Activated effector memory CD4-positive, alpha-beta T cell treated with anti-CD3 and anti-CD28 coated beads, Interleukin-2, amount 50 U/mL, for 16 hours (primary cell): Measurements from ENCODE around the gene LDHAL6B.
A peak's percentile ranks its signal among the peaks of the same experiment; 100 is the strongest.
"Not testable (repeated sequence)": the region's sequence is repeated elsewhere in the genome, so short reads cannot be mapped to it uniquely, and the experiment has no call there.

ENCODE experiments used
- DNase-seq: peaks from one replicate; pipeline ENCODE4 v3.0.0-alpha.2; 2020

The LDHAL6B gene

DNA sequence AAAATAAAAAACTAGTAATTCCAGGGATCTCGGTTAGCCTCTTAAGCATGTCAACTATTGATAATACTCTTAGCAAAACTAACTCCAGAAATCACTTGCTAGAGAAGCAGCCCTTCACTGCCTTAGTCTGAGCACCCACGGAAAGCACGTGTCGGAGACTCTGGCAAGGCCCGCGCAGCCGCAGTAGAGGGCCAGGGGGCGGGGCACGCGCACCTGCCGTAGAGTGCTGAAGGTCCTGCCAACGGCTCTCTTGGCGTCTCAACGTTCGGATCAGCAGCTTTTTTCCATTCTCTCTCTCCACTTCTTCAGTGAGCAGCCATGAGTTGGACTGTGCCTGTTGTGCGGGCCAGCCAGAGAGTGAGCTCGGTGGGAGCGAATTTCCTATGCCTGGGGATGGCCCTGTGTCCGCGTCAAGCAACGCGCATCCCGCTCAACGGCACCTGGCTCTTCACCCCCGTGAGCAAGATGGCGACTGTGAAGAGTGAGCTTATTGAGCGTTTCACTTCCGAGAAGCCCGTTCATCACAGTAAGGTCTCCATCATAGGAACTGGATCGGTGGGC, at the start of gene LDHAL6B:
LDHAL6B (plus strand) TSS at position 221 of the 561 bp plus-strand sequence; CDS start at position 319, 98 bp downstream.
- DNase-seq, result no peak

DNA sequence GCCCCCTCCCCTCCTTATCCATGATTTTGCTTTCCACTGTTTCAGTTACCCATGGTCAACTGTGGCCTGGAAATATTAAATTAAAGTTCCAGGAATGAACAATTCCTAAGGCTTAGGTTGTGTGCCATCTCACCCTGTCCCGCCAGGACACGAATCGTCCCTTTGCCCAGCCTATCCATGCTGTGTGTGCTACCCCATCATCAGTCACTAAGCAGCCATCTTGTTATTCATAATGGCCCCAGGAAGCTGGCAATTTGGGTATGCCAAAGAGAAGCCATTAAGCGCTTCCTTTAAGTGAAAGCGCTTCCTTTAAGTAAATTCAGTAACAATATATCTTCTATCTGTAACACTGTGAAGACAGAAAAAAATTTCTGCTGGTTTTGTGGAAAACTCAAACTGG, 49.2 kb upstream of the LDHAL6B start:
- no peak for DNase-seq

DNA sequence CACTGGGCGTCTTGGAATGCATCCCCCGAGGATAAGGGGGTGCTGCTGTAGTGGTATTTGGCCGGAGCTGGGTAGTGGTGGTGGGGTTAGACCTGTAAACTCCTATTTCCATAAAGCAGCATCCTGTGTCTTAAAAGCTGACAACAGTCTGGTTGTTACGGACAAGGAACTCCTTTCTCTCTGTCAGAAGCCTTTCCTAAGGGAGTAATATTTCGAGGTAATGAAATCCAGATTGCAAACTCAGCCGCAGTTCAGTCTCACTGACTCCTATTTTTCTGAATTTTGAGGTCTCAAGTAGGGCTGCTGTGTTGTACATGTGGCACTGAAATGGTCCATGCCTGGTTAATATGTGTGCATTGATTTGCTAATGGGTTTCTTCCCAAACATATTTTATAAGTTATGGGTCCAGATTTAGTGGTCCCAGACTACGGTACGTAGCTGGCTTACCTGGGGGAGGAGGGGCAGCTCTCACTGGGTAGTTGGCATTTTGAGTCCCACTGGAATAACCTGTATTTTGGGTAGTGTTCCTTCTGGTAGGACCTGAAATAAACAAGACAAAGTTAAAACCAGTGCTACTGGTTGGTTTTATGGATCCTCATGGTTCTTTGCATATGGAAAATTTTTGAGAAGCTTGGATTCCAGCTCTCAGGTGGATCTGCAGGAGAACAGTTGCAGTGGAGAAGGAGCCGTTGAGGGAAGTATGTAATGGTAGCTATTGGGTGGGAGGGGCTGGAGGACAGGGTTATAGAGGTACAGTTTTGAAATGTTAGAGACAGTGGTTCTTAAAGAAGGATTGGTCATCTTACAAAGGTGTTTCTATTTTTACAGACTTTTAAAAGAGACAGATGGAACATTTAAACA, 48.6 kb upstream of the LDHAL6B start:
- no peak for DNase-seq

DNA sequence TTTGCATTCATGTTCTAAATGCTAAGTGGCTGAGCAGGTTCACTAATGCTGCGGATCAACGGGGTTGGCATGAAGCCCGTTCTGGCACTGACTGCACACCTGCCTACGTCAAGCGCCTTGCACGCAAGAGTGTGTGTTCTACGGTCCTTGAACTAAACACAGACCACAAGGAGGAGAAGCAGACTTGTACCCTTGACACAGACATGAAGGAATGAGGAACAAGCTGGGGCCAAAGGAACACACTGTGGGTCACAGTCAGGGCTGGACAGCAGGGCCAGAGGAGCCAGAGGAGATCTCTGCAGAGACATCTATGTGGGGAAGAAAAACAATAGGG, 48.0 kb upstream of the LDHAL6B start:
- no peak for DNase-seq

DNA sequence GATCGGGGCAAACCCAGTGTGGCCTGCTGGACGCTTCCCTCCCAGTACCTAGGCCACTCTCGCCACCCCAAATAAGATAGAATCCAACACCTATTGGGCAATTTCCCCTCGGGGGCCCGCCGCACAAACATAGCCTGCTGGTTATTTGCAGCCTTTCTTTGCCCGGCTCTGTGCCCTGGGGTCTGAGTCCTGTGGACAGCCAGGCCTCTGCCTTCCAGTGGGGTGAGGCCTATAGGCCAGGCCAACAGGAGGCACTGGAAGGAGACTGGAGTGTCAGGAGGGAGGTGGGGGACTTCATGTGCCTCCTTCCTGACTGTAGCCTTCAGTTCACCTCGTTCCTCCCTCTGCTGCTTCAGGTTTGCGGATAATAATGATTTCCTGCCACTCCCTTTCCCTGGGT, 47.4 kb upstream of the LDHAL6B start:
- no peak for DNase-seq

DNA sequence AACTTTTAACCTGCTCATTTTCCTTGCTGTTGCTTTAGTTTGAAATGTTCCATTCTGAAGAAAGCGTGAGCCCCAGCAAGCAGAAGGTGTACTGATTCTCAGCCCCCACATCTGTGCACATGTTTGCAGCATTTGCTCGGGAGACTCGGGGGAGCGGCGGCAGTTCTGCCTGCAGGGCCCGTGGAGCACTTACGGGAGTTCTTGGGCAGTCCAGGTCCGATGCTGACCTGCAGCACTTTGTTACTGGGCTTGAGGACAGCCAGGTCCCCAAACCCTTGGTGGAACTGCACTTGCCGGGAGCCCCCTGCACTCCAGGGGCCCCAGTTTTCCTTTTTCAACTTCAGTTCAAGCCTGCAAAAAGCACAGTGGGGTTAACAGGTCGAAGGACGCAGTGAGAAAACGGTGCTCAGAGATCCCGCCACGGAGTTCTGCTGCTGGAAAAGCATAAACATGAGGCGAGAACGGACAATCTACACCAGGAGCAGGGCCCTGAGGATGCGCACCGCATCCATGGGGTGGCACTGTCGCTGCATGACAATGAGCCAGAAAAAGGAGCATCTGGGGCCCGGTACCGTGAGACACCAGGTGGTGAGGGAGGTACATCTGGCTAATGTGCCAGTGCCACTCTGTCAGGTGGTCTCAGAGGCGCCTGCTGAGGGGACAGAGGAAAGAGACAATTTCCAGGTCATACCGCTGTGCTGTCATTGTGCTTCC, 45.6 kb upstream of the LDHAL6B start:
- no peak for DNase-seq

DNA sequence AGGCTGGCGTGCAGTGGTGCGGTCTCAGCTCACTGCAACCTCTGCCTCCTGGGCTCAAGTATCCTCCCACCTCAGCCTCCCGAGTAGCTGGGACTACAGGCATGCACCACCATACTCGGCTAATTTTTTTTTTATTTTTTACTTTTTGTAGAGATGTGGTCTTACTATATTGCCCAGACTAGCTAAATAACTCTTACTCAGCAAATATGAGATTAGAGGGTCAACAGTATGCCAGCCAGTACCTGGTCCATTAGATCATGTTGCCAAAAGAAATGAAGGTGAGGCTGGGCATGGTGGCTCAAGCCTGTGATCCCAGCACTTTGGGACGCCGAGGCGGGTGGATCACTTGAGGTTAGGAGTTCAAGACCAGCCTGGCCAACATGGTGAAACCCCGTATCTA, 44.6 kb upstream of the LDHAL6B start:
- not testable (repeated sequence) for DNase-seq

DNA sequence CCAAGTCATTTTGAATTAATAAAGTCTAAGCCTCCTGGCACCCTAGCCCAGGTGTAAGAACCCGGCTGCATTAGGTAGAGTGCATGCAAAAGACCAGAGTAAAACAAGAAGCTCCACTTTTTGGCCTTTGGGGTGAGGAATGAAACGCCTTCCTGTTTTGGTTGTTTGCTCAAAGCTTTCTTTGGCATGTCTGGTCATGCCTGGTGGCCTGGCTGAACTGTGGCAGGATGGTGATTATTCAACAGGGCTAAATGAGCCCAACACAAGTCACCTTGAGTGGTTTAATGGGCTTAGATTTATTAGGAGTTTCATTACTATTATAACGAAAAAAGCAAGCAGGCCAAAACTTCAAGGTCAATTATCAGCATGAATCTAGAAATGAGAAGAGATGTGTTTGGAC, 40.9 kb upstream of the LDHAL6B start:
- no peak for DNase-seq

DNA sequence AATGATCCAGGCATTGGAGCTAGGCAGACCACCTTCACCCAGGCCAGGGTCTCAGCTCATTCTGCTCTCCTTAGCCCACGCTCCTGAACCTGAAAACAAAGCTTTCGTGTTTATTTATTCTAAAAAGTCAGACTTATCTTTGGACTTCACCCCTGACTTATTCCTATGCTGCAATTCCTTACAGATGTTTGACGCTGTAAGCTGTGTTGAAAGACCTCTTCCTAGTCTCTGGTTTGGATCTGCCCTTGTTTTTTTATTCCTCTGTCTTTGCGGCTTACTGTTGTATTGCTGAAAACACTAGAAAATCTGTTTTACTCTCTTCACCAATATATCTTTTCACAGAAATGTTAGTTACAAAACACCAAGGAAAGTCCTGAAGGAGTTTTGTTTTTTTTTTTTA, 40.5 kb upstream of the LDHAL6B start:
- DNase-seq, result no peak

DNA sequence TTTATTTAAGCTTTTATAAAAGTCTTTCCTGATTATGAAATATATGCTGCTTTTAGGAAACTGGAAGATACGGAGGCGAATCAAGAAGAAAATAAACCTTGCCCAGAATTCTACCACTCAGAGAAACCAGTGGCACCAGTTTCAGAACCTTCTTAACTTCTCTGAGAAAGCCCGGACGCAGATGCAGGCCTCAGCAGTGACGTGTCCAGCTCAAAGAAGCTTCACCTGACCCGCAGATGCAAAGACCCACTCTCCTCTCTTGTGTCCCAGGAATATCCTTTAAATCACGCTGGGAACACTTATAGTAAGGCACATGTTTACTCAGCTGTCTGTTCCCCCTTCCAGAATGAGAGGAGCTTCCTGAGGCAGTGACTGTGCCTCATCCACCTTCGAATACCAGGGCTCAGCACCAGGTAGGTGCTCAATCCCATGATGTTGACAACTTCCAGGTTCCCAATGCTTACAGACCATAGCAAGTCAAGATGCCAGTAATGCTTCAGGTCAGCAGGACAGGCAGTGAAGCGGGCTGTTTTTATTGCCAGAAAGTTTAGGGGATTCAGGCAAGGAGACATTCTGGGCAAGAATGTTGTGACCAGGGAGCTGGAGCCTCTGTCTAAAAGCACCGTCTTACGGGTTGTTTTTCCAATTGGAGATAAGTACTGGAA, 39.9 kb upstream of the LDHAL6B start:
- no peak for DNase-seq

DNA sequence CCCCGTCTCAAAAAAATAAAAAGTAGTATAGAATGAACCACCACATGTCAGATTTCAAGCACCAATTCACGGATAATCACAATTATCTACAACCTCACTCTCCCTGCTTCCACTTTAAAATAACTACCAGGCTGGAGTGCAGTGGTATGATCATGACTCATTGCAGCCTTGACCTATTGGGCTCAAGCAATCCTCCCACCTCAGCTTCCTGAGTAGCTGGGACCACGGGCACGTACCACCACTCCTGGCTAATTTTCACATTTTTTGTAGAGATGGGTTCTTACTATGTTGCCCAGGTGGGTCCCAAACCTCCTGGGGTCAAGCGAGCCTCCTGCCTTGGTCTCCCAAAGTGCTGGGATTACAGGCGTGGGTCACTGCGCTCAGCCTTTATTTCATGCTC, 38.1 kb upstream of the LDHAL6B start:
- DNase-seq, result no peak

DNA sequence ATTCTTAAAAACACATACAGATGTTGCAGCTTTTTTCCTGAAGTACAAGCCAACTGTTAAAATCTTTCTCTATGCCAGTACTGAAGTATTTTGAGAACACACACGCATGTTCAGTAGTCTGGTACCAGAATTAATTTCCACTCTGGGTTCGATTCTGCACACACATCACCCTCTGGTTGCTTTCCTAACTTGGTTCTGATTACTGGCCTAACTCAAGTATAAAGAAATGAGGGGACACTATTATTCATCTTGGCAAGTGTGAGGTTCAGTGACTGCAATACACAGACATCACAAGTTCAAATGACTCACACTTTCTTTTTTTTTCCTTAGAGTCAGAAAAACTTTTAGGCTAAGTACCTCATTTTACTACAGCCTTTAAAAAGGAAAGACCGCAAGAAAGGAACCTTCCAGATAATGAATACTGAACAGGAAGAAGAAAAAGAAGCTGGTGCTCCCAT, 37.4 kb upstream of the LDHAL6B start:
- no peak for DNase-seq

DNA sequence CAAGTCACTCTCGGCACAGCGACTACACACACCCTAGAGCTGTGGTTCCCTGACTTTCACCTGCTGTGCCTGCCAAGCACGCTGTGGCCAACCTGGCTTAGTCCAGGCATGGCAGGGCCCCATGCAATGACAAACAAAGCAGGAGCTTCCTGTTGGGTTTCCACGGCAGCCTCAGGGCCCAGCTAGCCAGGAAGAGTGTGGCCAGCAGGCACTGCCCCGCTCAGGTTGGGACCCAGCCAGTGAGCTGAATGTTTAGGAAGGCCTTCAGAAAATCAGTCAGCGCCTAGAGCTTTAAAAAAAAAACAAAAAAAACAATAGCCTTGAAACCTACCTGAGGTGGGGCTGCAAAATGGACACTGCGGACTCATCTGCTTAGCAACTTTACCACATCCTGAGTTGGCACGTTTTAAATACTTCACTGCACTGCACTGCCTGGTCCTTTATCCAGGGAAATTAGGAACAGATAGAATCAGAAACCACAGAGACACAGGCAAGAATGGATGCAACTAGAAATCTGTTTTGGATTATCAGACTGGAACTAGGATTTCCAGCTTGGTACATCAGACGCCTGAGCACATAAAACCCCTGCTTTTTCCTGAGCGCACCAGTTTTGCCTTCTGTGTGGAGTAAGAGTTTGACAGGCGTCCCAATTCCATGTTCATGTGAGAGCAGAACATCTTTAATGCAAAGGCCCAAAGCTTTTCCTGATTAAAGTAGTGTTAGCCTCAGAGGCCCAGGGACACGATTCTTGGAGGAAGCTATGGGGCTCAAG, 36.2 kb upstream of the LDHAL6B start:
- DNase-seq, result no peak

DNA sequence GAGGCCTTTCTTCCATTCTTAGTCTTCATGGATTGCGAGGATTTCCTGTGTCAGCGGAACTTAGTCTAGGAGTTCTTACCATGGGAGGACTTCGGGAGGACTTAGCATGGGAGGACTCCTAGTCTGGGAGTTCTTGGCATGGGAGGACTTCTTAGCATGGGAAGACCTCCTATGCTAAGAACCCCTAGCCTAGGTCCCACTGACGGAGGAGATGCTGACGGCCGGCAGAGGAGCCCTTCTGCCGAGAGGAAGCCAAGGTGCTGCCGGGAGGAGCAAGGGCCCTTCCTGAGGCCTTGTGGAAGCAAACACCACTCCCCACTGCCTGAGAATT, 35.6 kb upstream of the LDHAL6B start:
- no peak for DNase-seq

DNA sequence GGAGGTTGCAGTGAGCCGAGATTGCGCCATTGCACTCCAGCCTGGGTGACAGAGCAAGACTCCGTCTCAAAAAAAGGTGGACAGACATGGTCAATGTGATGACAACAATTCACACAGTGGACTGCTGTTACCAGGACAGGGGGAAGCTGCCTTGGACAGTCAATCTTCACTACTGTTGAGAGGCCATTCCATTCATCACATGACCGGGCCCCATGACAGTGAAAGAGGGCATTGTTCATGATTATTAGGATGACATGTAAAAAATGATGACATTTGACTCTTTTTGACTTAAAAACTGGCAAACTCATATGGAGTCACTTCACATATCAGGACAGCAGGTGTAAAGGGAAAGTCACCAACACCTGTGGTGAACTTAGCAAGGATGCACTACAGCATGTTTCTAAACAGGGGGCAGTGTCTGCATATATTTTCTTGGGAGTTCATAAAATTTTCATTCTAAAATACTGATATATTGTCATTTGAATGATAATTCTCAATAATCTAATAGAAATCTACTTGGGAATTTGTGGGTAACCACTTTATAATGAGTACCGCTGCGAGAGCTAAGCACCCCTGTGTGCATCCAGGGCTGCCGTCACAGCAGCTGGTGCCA, 34.2 kb upstream of the LDHAL6B start:
- DNase-seq, result no peak

DNA sequence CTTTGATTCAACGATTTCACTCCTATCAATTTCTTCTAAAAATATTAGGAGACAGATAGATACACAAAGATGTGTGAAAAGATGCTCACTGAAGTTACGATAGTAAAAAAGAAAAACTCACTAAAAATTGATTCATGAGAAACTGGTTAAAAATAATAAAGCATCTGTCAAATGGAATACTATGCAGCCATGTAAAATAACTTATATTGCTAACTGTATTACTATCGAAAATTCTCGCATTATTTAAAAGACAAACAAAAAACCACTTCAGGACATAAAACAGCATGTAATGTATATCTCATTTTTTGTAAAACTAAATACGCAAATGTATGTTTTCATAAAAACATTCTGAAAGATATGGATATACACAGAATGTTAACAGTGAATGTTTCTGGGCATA, 33.4 kb upstream of the LDHAL6B start:
- DNase-seq, result no peak

DNA sequence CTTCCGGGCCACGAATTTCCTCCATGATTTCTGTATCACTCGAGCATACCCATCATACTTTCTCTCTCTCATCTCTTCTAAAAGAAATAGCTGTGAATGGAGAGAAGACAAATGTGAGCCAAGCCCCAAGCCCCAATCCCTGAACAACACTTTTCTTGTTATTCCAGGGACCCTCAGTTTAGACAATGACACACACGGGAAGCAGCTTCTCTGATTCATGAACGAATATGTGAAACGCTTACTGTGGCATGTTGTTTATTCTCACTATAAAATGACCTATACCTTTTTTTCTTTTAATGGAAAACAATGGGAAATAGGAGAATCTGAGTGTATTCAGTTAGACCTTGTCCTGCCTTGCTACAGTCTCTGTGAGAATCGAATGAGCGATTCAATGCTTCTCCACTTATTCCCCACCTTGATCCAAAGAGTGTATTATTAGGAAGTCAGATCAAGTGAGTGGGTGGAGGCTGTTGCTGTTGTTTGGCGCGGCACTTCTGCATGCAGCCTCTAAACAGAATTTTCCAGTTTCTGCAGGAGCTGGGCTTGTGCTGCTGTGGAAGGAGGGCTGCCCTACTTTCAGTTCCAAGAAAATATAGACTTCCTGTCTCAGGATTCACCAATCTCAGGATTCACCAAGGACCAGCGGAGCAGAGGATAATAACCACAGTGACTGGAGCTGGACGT, 32.4 kb upstream of the LDHAL6B start:
- DNase-seq, result no peak

DNA sequence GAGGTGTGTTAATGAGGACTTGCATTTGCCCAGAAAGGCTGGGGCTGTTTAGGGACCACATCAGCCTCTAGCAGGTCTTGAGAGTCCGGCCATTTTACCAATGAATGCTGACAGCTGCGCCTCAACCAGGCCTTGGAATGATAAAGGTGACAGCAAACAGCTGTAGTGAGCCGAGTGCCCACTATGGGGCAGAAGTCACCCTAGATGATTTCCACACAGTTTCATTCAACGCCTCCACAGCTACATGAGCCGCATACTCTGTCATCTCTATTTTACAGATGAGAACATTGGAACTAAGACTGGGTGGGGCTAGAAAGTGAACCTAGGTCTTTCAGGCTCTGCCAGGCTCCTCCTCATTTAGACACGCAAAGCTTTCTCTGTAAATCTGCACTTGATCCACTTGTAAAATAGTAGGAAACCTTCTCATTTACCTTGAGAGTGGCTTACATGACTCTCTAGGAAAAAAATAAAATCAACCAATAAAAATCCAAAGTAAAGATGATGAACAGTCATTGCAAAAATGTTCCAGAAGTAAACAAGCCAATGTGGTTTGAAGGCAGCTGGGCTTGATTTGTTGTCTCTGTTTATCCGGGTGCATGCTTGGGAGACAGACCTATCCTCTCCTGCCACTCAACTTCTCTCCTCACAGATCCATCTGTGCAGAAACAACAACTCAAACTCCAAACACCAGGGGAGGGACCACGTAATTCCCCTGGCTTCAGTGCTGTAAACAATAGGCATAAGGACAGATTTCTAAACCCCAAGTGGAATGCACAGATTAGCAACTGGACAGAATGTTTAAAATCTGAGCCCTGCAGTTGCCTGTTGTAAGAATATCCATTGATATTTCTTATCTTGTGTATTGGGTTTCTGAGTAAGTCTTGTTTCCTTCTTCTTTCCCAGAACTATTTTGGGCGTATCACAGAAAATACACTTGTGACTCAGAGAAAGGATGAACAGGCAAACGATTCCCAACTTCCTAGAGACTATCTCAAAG, 31.5 kb upstream of the LDHAL6B start:
- peak; percentile 78 for DNase-seq

DNA sequence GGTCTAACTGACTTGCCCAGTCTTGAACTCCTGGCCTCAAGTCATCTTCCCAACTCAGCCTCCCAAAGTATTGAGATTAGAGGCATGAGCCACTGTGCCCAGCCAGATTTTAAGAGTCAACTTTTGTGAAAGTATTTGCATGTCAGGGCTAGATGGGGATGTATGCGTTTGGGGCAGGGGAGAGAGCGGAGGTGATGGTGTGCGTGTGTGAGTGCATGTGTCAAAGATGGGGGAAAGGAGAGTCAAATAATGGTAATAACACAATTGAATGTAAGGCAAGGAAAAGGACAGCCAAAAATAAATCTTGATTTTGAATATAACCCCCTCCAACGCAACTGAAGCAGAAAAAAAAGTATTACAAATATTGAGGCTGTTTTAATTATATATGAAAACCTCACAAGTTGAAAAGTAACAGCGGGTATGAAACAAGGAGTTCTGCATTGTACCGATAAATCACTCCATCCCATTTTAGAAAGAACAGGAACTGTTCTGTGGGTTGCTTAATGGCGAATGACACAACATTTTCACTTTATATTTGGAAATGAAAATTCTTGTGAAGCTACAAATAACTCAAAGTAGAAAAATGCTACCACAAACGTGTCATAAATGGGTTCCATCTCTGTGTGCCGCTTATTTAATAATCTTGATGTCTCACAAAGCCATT, 29.9 kb upstream of the LDHAL6B start:
- no peak for DNase-seq

DNA sequence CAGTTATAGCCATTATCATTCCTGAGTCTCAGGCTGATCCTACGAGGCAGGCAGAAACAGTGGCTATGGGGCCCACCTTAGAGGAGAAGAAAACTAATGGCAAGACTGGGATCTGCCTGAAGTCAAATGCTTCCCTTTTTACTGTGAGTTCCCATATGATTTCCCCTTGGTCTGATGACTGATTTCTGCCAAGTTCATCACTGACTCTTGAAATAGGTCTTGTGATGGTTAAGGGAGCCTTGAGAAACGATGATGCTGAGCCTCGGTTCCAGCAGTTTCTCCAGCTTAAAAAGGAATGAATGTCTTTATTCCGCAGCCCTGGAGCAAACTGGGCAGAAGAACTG, 29.4 kb upstream of the LDHAL6B start:
- no peak for DNase-seq
